ENCODE measurements around the gene ZBTB7C. TPM values are rescaled to one million over a fixed set of nuclear protein-coding genes. Genes with fewer than 3 reads are reported as not detected.

The ZBTB7C gene
- total RNA-seq, 1 experiment from 2014 or later: 0.33 TPM

DNA sequence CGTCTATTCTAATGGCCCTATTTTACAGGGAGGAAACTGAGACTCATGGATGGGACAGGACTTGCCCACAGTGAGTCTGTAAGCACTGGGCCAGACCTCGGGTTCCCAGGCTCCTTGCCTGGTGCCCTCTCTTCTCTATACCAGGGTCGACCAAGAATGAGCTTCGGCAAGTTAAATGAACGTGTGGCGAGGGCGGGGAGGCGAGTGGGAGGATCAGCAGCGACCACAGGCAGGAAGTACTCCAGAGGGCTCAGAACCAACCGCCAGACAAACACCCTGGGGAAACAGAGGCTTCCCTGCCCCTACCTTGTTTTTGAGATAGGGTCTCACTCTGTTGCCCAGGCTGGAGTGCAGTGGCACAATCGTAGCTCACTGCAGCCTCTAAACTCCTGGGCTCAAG is 301.0 kb downstream of the ZBTB7C start:
- H3K4me2 ChIP-seq (ENCODE audit: insufficient read depth, insufficient read length, low read length): no peak overlapping the region
- H3K9ac ChIP-seq (ENCODE audit: extremely low read depth, insufficient read length, low read length): no peak overlapping the region
- no peak overlapping the region for H2BK120ac ChIP-seq (ENCODE audit: low read depth, low read length, poor library complexity, severe bottlenecking)
- H3K4ac ChIP-seq (ENCODE audit: low read depth, low read length): no peak overlapping the region
- no peak overlapping the region for H3T11ph ChIP-seq (ENCODE audit: low read length)
- no peak overlapping the region for H2BK15ac ChIP-seq (ENCODE audit: low read depth, low read length)
- no peaks in the 10 kb centered on the region for H3K79me2 ChIP-seq (ENCODE audit: insufficient read depth, low read length)
- TF ChIP-seq, protein P1, sequence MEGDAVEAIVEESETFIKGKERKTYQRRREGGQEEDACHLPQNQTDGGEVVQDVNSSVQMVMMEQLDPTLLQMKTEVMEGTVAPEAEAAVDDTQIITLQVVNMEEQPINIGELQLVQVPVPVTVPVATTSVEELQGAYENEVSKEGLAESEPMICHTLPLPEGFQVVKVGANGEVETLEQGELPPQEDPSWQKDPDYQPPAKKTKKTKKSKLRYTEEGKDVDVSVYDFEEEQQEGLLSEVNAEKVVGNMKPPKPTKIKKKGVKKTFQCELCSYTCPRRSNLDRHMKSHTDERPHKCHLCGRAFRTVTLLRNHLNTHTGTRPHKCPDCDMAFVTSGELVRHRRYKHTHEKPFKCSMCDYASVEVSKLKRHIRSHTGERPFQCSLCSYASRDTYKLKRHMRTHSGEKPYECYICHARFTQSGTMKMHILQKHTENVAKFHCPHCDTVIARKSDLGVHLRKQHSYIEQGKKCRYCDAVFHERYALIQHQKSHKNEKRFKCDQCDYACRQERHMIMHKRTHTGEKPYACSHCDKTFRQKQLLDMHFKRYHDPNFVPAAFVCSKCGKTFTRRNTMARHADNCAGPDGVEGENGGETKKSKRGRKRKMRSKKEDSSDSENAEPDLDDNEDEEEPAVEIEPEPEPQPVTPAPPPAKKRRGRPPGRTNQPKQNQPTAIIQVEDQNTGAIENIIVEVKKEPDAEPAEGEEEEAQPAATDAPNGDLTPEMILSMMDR (conservative IDR thresholded peaks at IDR 0.05): no peak
- no peak for DNase-seq
- H3K56ac ChIP-seq (ENCODE audit: insufficient read length, low read depth, low read length): no peak overlapping the region
- no peak overlapping the region for H2BK20ac ChIP-seq (ENCODE audit: low read depth, low read length, poor library complexity, severe bottlenecking)
- no peak overlapping the region for H3K27ac ChIP-seq (ENCODE audit: insufficient read length, low read depth, low read length)
- H3K23ac ChIP-seq (ENCODE audit: insufficient read length, low read depth, low read length): no peak overlapping the region
- H3K4me1 ChIP-seq (ENCODE audit: insufficient read depth, low read length): peaks cover 8% of the 10 kb centered on the region; the same call in 1 of the 2 replicates
- H3K4me1 Mint-ChIP-seq: peaks cover 37 to 55% of the 10 kb centered on the region in 2 experiments
- H3K23me2 ChIP-seq (ENCODE audit: insufficient read length, low read depth, low read length, poor library complexity, severe bottlenecking): no peaks in the 10 kb centered on the region
- no peaks in the 10 kb centered on the region for H3K9me3 ChIP-seq (ENCODE audit: control insufficient read depth, low read depth, low read length)
- H4K8ac ChIP-seq (replicated peaks; ENCODE audit: insufficient read length, low read depth, low read length): no peak overlapping the region
- no peak overlapping the region for H2BK12ac ChIP-seq (ENCODE audit: insufficient read length, low read depth, low read length)
- no peak overlapping the region for H4K5ac ChIP-seq (ENCODE audit: insufficient read length, low read depth, low read length)
- H3K36me3 Mint-ChIP-seq (ENCODE audit: insufficient read depth in 1 of 3, low read depth in 3 of 3): no peaks in the 10 kb centered on the region
- H3K18ac ChIP-seq (ENCODE audit: insufficient read length, low read depth, low read length): no peak overlapping the region
- H4K91ac ChIP-seq (ENCODE audit: insufficient read length, low read depth, low read length): no peak overlapping the region
- H3K79me1 ChIP-seq (ENCODE audit: insufficient read depth, low read depth, low read length, poor library complexity, severe bottlenecking): no peaks in the 10 kb centered on the region
- no peak overlapping the region for H2AFZ ChIP-seq (ENCODE audit: low read length)
- no peaks in the 10 kb centered on the region; the same call in 1 of the 2 replicates for H3K27me3 ChIP-seq (ENCODE audit: insufficient read depth, low read length)
- no peak overlapping the region for H3K14ac ChIP-seq (ENCODE audit: insufficient read depth, low read length)
- no peak overlapping the region for H3K27ac Mint-ChIP-seq
- H3K27me3 Mint-ChIP-seq (ENCODE audit: low read depth): peaks cover 14% of the 10 kb centered on the region
- no CpG with 5 or more reads among the region's 11 CpGs for WGBS (ENCODE audit: extremely low coverage, insufficient read length, low lambda C conversion rate)
- no peak overlapping the region for H3K4me3 Mint-ChIP-seq
- no peaks in the 10 kb centered on the region for H4K20me1 ChIP-seq (ENCODE audit: control insufficient read depth, insufficient read depth, insufficient read length)
- no peak overlapping the region for H2AK5ac ChIP-seq (ENCODE audit: insufficient read length, low read length)
- H2BK5ac ChIP-seq (ENCODE audit: insufficient read length, low read length): no peak overlapping the region
- no peaks in the 10 kb centered on the region for H3K9me3 Mint-ChIP-seq

Measured in H9 (cell line).